ENCODE measurements around the gene PCBD2. TPM values are rescaled to one million over a fixed set of nuclear protein-coding genes. Genes with fewer than 3 reads are reported as not detected.
A peak's percentile ranks its signal among the peaks of the same experiment; 100 is the strongest.

Gene PCBD2
- total and polyA plus RNA-seq, 2 of the 4 experiments (the other 2 are of a cell fraction) = 2.2 to 2.7 TPM

DNA sequence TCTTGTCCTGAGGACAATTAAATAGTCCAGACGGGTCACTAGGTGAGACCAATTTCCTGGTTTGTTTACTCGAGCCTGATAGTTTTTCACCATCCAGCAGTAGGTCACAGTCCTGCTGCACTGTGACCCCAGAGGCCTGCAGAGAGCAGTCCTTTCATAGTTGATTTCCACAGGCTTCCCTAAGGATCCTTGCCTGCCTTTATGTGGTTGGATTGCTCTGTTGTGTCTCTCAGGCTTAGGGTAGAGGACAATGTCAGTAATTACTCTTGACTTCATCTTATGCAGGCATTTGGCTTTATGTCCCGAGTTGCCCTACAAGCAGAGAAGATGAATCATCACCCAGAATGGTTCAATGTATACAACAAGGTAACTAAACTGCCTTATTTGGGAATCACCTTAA is 53.8 kb downstream of the PCBD2 start:
- in situ Hi-C loops (cut with MboI; ENCODE audit: low sequenced_read_pairs) (no loop called here), dilution Hi-C loops (cut with HindIII; ENCODE audit: low sequenced_read_pairs, unreplicated experiment) (no loop called here), intact Hi-C loops (cut with micrococcal nuclease) (no loop called here)
- Histone ChIP-seq H3K23ac (ENCODE audit: low read depth, low read length) (no peak overlapping the region), H3K27ac (ENCODE audit: insufficient read depth, low read length) (no peak overlapping the region), H3K56ac (ENCODE audit: extremely low read depth, insufficient read depth, low read length) (no peak overlapping the region), H3K4ac (ENCODE audit: low read depth, low read length) (no peak overlapping the region), H2AK5ac (ENCODE audit: low read depth, low read length) (no peak overlapping the region), H3K27me3 (ENCODE audit: control insufficient read depth, insufficient read depth, low read length) (no peaks in the 10 kb centered on the region), H3K36me3 (ENCODE audit: control insufficient read depth, insufficient read depth, low read length) (peaks cover 2% of the 10 kb centered on the region; the same call in 1 of the 2 replicates), H3K4me1 (ENCODE audit: control insufficient read depth, insufficient read depth, low read length) (peaks cover 6% of the 10 kb centered on the region), H3K9me1 (ENCODE audit: insufficient read depth, low read length) (peaks cover 3% of the 10 kb centered on the region; the same call in 1 of the 2 replicates), H4K20me1 (ENCODE audit: insufficient read depth, low read length) (no peaks in the 10 kb centered on the region), H3K9ac (ENCODE audit: low read depth, low read length) (no peak overlapping the region), H2AFZ (replicated peaks; ENCODE audit: low read length, poor library complexity) (no peak overlapping the region), H4K8ac (ENCODE audit: low read depth in 2 of 2, low read length in 2 of 2) (no peak overlapping the region), H3K4me3 (ENCODE audit: insufficient read depth, low read depth, low read length) (no peak overlapping the region), H2BK15ac (ENCODE audit: low read depth, low read length) (no peak overlapping the region; the same call in 2 of the 3 replicates), H2BK5ac (ENCODE audit: low read depth, low read length, poor library complexity, severe bottlenecking) (no peak overlapping the region), H3K4me2 (ENCODE audit: low read depth, low read length) (no peak overlapping the region), H3K9me3 (ENCODE audit: control insufficient read depth, insufficient read depth, low read length) (peaks cover 3% of the 10 kb centered on the region), H2BK20ac (ENCODE audit: low read depth, low read length) (no peak overlapping the region), H3K18ac (ENCODE audit: low read depth, low read length) (no peak overlapping the region), H2BK120ac (ENCODE audit: low read depth, low read length) (no peak overlapping the region), H2AK9ac (replicated peaks; ENCODE audit: low read depth, low read length, poor library complexity) (no peak overlapping the region), H3K14ac (replicated peaks; ENCODE audit: low read depth, low read length) (no peak overlapping the region), H4K5ac (ENCODE audit: low read depth, low read length) (no peak overlapping the region), H4K91ac (ENCODE audit: insufficient read depth, low read depth, low read length) (no peak overlapping the region), H3K79me1 (ENCODE audit: low read depth in 1 of 2, low read length in 2 of 2) (no peaks in the 10 kb centered on the region)
- no TSS peak for BruUV-seq (replicated peaks)
- WGBS, 2 experiments (ENCODE audit: extremely low coverage in 2 of 2, insufficient read length in 1 of 2) = 0% methylated on average over 1 of the region's 3 CpGs; no CpG with 5 or more reads in 1 of the 2 experiments
- ChIA-PET POLR2A (ENCODE audit: unreplicated experiment) (no interaction called here), CTCF (no interaction called here)
- TF ChIP-seq CEBPB (IDR thresholded peaks at IDR 0.05; ENCODE audit: low read depth, low read length) (no peak), BHLHE40 (IDR thresholded peaks at IDR 0.05; ENCODE audit: low read depth, low read length) (no peak), MAFK (IDR thresholded peaks at IDR 0.05; ENCODE audit: low read depth, low read length) (no peak), FOS (IDR thresholded peaks at IDR 0.05; ENCODE audit: low read depth, low read length) (no peak), RFX5 (IDR thresholded peaks at IDR 0.05; ENCODE audit: low read depth, low read length) (no peak), MAZ (IDR thresholded peaks at IDR 0.05; ENCODE audit: borderline replicate concordance, low read depth, low read length) (no peak), NFE2L2 (IDR thresholded peaks at IDR 0.05; ENCODE audit: low read depth, low read length) (no peak), SMC3 (IDR thresholded peaks at IDR 0.05; ENCODE audit: low read depth, low read length) (no peak), CHD1 (IDR thresholded peaks at IDR 0.05; ENCODE audit: low read depth, low read length) (no peak), POLR2A (IDR thresholded peaks at IDR 0.05; ENCODE audit: low read depth, low read length) (no peak)
- TF ChIP-seq, protein P1, sequence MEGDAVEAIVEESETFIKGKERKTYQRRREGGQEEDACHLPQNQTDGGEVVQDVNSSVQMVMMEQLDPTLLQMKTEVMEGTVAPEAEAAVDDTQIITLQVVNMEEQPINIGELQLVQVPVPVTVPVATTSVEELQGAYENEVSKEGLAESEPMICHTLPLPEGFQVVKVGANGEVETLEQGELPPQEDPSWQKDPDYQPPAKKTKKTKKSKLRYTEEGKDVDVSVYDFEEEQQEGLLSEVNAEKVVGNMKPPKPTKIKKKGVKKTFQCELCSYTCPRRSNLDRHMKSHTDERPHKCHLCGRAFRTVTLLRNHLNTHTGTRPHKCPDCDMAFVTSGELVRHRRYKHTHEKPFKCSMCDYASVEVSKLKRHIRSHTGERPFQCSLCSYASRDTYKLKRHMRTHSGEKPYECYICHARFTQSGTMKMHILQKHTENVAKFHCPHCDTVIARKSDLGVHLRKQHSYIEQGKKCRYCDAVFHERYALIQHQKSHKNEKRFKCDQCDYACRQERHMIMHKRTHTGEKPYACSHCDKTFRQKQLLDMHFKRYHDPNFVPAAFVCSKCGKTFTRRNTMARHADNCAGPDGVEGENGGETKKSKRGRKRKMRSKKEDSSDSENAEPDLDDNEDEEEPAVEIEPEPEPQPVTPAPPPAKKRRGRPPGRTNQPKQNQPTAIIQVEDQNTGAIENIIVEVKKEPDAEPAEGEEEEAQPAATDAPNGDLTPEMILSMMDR (conservative IDR thresholded peaks at IDR 0.05; ENCODE audit: low read depth, low read length) = no peak
- TF ChIP-seq, protein P2, sequence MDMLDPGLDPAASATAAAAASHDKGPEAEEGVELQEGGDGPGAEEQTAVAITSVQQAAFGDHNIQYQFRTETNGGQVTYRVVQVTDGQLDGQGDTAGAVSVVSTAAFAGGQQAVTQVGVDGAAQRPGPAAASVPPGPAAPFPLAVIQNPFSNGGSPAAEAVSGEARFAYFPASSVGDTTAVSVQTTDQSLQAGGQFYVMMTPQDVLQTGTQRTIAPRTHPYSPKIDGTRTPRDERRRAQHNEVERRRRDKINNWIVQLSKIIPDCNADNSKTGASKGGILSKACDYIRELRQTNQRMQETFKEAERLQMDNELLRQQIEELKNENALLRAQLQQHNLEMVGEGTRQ (IDR thresholded peaks at IDR 0.05; ENCODE audit: low read depth, low read length) = no peak
- TF ChIP-seq, protein P3, sequence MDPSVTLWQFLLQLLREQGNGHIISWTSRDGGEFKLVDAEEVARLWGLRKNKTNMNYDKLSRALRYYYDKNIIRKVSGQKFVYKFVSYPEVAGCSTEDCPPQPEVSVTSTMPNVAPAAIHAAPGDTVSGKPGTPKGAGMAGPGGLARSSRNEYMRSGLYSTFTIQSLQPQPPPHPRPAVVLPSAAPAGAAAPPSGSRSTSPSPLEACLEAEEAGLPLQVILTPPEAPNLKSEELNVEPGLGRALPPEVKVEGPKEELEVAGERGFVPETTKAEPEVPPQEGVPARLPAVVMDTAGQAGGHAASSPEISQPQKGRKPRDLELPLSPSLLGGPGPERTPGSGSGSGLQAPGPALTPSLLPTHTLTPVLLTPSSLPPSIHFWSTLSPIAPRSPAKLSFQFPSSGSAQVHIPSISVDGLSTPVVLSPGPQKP (IDR thresholded peaks at IDR 0.05; ENCODE audit: borderline replicate concordance, low read depth, low read length) = no peak
- DNase-seq (peak; percentile 26), ATAC-seq (ENCODE audit: low read depth) (peak; percentile 68)

Data from IMR-90 (cell line).